ENCODE measurements around the gene PIGA.

Gene PIGA, protein sequence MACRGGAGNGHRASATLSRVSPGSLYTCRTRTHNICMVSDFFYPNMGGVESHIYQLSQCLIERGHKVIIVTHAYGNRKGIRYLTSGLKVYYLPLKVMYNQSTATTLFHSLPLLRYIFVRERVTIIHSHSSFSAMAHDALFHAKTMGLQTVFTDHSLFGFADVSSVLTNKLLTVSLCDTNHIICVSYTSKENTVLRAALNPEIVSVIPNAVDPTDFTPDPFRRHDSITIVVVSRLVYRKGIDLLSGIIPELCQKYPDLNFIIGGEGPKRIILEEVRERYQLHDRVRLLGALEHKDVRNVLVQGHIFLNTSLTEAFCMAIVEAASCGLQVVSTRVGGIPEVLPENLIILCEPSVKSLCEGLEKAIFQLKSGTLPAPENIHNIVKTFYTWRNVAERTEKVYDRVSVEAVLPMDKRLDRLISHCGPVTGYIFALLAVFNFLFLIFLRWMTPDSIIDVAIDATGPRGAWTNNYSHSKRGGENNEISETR

DNA sequence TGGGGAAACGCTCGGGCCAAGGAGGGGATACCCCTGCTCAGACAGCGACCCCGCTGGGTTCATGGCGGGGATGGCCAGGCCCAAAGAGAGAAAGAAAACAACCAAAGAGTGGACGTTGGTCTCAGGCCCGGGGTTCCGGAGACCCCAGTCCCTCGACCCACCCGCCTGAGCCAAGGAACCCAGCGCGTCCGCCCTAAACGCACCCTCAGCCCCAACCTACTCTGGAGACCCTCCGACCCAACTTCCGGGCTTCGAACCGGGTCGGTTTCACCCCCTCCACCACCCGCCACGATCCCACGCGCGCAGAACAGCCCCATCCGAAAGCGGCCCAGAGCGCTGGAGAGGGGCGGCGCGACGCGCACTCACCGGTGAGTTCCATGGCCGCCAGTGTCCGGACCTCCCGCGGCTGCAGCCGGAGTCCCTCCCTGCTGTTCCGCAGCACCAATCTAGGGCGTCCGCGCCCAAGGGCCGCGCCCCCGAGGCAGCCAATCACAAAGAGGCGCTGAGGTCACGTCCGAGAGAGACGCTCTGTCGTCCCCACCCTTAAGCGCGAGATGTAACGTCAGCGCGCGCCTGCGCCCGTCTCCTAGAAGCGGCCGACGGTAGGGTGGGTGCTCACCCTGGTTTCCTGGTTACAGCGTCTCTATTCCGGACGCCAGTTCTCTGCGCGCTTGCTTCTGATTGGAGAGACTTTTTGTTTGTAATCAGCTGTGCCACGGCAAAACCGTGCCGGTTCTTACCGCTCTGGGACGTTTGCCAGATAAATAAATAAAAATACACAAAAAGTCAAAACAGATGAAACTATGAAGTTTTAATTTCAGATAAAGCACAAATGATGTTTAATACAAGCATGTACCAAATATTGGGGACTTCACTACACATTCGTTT, at the start of gene PIGA:
PIGA (minus strand) TSS at position 389 of the 888 bp plus-strand sequence. CDS start 3,593 bp downstream, outside the sequence.
- peak; percentile 92 for DNase-seq (ENCODE audit: low spot score)

DNA sequence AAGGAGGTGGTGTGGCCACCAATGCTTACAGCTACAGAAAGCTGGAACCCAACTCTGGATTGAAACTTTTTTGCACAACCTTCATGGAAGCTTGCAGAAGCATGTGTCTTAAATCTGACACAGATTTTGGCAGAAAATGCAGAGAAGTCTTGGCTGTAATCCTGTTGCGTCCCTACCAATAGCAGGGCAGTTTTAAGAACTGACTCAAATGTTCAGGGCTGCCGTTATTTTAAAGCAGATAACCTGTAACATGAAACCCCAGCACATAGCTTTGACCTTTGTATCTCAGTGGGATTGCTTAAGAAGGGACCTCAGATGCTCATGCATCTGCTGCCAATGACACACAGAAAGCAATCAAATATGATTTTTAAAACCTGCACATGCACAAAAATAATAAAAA, 49.0 kb upstream of the PIGA start, which contains the start of gene VEGFD:
VEGFD (minus strand) TSS at position 110 of the 400 bp plus-strand sequence. CDS start 467 bp downstream, outside the sequence.
- DNase-seq (ENCODE audit: low spot score): peak; percentile 18

DNA sequence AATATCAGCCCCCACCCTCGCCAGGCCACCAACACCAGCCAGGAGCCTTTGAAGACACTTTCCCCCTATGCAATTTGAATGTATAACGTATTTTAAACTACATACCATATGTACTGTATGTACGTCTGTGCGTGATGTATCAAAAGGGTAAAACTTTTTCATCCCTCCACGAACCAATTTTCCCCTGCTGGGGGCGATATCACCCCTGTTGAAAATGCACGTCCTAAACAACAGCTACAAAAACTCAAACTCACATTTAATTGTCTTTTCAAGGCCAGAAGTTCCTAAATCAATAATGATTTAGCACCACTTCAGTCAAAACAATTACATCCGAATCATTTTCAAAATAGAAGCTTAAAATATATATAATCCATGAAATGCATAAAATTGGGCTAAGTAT, 47.5 kb upstream of the PIGA start:
- DNase-seq (ENCODE audit: low spot score): no peak

DNA sequence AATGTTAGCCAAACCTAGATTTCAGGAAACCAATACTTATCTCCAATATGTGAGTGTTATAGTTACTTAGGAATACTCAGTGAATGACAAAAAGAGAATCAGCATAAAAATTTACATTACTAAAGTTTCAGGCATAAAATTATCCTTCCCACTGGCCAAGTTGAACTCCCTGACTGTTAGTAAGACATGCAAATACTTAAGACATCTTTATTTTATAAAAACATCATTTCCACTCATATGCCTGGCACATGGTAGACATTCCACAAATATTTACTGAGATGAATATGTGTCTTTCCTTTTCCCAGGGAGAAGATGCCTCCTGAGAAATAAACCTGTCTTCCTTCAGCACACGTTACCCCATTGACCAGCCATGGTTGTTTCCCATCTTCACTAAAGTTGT, 41.6 kb upstream of the PIGA start:
- DNase-seq (ENCODE audit: low spot score): no peak

DNA sequence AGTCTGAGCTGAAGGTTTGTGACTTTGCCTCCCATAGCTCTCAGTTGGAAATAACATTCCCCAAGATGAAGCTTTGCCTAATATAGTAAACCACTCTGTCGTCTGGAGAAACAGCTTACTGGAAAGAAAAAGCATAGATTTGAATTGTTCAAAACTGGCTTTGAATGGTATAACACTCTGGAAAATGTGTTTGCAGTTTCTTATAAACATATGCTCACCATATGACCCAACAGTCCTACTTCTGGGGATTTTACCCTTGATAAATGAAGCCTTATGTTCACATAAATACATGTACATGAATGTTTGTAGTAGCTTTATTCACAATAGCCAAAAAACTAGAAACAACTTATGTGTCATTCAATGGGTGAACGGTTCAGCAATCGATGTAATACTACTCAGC, 38.7 kb upstream of the PIGA start:
- no peak for DNase-seq (ENCODE audit: low spot score)

DNA sequence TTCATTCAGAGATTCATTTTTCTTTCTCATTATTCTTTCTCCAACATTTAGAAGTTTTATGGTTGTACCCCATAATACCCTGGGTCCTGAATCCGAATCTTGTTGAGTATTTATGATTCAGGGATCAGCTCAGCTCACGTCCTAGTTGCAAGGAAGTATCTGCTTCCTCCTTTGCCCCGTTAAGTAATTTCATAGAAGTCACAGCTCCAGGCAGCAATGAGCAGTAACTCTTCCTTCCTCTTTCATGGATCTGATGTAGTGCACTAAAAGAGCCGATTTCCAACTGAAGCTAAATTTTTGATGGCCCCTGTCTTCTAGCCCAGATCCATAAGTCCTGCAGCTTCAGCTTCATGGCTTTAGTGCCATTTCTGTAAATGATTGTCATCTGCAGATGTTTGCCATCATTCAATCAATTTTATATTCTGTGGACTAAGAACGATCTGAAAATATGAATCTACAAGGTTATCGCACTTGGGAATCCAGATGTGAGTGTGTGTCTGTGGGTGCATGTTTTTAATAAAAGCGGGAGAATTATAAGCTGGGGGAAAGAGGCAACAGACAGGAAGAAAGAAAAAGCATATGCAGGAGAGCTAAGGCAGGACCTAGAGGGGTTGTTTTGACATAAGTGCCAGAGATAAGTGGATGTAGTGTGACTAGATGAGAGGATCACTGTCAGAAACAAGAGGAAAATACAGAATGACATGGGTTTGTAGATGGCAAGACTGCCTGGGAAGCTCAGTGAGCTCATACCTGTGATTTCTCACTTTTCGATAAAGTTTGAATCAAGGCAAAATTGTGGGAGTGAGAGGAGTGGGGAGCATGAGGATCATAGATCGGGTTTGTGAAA, 31.4 kb upstream of the PIGA start:
- no peak for DNase-seq (ENCODE audit: low spot score)

DNA sequence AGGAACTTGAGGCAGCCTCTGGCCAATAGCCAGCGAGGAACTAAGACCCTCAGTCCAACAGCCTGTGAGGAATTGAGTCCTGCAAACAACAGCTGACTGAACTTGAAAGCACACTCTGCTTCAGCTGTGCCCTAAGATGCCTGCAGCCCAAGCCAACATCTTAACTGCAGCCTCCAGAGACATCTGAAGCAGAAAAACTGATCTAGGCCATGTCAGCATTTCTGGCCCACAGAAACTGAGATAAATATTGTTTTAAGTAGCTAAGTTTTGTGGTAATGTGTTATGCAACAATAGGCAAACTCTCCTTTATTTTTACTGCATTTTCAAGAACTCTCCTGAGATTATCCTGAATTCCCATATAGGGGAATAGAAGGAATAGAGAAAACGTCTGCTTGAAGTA, 24.4 kb upstream of the PIGA start:
- no peak for DNase-seq (ENCODE audit: low spot score)

DNA sequence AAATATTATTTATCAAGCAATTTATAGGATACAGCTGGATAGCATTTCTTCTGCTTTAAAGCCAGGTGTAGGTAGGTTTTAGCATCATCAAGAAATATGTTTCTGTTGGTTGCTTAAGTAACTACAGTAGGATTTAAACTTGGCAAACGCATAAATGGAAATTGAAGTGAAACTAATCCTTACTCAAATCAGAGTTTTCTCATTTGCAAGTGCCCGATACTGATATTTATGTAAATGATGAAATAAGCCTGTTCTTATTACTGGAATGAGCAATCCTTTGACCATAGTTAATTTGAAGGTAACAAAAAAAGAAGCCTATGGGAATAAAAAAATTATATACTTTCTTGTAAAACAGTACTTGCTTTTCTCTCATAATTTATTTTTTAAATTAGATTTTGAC, 23.2 kb upstream of the PIGA start:
- DNase-seq (ENCODE audit: low spot score): no peak

DNA sequence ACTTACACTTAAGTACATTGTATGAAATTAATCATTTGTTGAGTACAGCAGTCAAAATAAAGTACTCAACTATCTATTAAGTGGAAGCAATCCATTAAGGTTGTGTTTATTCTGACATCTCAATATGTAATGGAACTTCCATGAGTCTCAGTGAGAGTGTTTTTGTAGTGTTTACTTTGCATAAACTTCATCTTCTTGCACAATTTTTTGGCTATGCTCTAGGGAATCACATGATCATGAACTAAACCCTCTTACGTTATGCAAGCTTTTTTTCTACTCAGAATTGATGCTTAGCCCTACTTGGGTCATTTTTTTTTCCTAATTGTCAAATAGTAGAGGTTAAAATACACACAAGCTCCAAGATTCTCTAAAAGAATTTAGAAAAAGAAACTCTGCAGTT, 21.1 kb upstream of the PIGA start:
- no peak for DNase-seq (ENCODE audit: low spot score)

DNA sequence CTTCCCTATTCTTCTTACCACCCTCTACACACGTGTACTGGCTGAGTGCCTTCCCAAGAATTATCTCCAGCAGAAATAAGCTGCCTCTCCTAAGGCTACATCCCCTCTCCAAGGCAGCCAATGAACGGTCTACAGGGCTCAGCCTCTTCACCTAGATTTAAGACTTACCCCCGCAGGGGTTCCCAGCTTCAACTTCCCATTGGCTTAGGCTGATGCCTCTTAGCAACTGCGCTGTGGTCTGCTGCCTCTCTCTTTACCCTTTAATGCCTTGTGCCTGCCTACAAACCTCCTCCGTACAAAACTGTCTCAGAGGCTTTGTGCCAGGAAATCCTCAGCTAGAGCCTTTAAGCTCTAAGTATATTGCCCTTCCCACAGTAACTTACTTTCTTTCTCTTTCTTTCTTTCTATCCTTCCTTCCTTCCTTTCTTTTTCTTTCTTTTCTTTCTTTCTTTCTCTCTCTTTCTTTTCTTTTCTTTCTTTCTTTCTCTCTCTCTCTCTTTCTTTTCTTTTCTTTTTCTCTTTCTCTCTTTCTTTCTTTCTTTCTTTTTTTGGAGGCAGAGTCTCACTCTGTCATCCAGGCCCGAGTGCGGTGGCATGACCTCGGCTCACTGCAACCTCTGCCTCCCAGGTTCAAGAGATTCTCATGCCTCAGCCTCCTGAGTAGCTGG, 15.1 kb upstream of the PIGA start:
- DNase-seq (ENCODE audit: low spot score): no peak

DNA sequence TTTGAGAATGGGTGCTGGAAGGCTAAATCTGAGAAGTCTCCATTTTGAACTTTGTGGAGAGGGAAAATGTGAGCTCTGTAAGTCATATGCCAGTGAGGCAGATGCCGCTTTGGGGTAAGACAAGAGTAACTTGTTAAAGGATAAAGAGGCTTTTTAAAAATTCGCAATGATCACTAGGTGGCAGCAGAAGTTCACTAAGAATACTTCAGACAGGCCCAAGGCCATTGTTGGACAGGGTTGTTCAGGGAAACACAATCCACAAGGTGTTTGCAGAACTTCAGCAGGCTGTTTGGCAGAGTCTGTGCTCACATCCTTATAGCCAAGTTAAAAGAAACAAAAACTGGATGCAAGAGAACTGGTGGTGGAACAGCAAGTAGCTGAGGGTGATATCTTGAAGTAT, 13.7 kb upstream of the PIGA start:
- DNase-seq (ENCODE audit: low spot score): peak; percentile 49

DNA sequence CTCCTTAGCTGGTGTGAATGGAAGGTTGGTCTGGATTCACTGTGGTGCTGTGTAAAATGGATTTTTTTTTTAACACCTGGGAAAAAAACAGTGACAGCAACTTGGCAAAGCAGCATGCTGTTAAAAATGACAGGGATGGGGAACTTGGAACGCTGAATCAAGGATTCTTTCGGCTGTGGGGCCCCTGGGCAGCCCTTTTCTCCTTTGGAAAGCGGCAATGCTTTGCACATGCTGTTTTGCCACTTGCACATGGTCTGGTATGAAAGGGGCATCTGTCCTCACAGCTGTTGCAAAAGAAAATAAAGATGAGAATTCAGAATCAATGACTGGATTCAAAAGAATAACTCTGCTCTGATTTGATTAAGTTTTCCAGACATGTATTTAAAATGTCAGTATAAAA, 10.7 kb upstream of the PIGA start:
- no peak for DNase-seq (ENCODE audit: low spot score)

DNA sequence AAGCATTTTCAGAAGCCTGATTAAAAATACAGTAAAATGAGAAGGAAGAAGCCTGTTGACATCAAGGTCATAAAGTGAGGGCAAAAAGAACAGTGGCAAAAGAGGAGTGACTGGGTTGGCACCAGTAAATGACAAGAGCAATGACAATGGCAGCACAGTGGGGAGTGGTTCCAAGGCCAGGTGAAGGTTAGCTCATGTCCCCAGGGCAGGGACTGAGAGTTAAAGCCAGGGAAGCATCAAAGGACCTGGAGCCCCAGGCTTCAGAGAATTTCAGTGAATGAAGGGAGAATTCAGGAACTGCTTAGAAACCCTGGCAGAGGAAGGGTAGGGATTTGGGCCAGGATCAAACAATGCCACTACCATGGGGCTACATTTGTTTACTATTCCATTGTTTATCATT, 8.8 kb upstream of the PIGA start:
- no peak for DNase-seq (ENCODE audit: low spot score)

DNA sequence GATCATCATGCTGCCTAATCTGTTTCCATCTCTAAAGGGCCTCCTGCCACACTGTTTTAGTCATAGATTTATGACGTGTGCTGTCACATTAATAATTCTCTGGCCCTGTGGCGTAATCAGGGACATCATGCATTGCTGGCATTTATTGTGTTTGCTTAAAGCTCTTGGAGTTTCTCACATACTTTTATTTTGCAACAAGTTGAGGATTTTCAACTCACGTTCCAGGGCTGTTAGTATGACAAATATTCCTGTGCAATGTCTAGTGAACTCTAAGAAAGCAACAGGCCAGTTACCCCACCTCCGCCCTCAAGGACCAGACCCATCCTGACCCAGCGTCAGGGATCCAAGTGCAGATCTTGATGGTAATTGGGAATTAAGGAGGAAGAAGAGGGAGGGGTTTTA, 7.8 kb upstream of the PIGA start:
- DNase-seq (ENCODE audit: low spot score): no peak

DNA sequence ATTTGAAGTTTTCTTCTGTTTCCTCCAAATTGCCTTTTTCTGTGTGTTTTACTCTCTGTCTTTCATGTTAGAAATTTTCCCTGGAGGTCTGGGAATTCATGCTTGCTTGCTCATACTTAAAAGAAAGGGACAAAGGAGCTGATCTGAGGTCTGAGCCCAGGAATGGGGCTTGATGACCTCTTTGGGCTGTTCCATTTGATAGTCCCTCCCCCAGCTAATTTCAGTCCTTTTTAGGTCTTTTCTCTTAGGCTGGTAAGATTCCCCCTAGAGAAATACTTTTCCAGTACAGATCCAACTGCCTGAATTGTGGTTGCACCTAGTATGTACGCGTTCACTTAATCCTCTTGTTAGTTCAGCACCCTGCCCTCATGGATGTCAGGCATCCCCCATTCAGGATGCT, 5.5 kb upstream of the PIGA start:
- DNase-seq (ENCODE audit: low spot score): no peak

DNA sequence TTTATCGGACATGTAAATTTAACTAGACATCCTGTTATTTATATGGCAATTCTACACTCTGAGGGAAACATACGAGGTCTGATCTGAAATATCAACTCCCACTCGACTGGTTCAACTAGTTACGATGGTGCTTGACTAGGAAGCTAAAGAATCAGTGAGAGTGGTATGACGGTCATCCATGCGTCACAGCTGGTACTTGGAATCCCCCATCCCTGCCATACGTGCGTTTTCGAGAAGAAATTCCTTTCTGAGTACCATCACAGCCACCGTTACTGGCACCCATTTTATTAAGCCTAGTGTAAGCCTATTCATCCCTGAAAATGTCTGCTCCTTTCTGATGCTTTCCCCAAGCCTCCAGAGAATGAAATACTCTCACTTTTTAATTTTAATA, 695 bp upstream of the PIGA start:
- peak; percentile 15 for DNase-seq (ENCODE audit: low spot score)

DNA sequence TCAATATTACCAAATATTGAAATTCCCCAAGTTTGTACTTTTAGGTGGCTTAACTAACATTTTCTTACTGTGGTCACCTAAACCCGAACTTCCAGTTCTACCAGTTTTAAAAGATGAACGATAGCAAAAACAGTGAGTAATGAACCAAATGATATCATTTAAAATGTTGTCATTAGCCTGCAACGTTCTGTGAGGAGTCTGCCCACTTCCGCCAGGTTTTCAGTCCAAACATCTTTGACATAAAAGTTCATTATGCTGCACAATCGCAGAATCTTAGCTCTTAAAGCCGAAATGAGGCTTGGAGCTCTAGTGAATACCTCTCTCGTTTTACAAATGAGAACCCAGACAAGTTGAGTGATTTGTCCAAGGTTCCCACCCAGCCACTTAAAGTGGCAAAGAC, 762 bp downstream of the PIGA start:
- peak; percentile 4 for DNase-seq (ENCODE audit: low spot score)

DNA sequence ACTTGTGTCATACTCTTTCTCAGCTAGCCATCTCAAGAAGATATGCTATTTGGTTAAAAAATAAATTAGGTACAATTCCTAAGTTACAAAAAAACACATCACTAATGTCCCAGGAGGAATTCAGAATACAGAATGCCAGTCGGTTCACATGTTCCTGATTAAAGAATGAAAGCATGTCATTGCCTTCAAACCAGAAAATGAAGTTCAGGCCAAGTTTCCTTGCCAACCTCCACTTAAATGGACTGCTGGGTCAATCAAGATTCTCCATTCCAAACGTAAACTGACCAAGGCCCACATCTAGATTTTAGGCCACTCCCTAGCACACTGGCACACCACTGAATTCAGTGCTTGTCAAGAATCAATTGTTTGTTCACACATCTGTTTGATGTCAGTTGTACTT, 6.5 kb downstream of the PIGA start:
- DNase-seq (ENCODE audit: low spot score): no peak

DNA sequence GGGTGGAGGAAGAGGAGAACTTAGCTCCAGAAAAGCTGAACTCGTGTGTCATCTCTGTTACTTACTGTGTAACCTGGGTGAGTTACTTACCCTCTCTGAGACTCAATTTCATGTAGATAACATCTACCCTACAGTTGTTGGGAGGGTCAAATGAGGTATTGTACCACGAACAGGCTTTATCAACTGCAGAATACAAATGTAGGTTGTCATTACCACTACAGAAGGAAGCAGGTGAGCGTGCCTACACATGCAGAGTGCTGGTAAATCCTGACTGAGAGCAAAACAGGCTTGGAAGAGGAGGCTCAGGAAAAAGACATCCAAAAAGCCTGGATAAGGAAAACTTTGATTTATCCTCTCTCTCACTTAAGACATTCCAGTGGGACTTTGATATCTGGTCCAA, 7.2 kb downstream of the PIGA start:
- no peak for DNase-seq (ENCODE audit: low spot score)

DNA sequence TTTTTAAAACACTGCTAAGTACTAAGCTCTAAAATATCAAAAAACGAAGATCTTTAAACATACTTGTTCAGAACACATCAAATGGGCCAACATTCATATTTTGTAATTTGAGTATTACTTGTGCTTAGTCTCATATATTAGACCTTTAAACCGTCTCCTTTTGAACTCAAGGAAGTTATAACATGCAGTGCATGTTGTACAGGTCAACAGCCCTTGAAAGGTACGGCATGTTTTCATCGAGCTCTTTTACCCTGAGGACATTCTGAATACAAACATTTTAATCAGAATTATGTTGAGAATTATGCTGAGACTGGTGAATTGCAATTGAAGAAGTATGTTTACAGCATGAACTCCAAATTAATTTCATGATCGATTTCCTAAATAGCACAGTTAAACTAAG, 12.9 kb downstream of the PIGA start:
- DNase-seq (ENCODE audit: low spot score): no peak

DNA sequence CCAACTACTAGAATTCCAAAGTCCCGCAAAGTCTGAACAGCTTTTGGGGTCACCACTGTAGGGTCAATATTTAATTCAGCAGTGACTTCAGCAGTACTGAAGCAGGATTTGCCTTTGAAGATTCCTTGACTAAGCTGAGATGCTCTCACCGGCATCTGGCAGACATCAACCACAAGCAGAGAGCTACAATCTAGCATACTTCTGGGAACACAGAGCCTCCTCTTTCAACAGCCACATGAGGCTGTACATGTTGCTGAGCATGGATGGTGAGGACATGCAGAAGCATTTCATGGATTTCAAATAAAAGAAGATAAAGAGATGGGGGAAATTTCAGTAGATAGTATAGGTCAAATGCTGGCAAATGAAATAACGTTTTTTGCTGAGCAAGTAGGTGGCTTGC, 13.3 kb downstream of the PIGA start:
- DNase-seq (ENCODE audit: low spot score): no peak

DNA sequence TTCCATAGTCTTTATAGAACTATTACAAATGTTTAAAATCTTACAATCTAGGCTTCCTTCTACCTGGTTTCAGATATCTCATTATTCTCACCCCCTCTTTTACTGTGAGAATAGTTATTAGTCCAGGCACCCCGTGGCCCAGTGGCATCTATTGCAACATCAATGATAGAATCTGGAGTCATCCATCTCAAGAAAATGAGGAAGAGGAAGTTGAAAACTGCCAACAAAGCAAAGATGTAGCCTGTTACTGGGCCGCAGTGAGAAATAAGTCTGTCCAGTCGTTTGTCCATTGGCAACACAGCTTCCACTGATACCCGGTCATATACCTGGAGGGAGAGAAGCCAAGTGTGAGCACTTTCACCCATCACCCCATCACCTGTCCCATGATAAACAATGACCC, 13.9 kb downstream of the PIGA start:
- no peak for DNase-seq (ENCODE audit: low spot score)

All from AG08395 (cell line).